Activated CD4-positive, alpha-beta T cell treated with anti-CD3 and anti-CD28 coated beads, Interleukin-10, Interleukin-2, amounts not matched to agents 100 ng/mL and 50 ng/mL, durations not matched to agents 16 hours and 8 hours (primary cell): ENCODE results near the gene PANK4.

Experiments used
- DNase-seq: peaks from one replicate; pipeline ENCODE4 v3.0.0-alpha.2; 2020

Gene PANK4

GRCh38 chr1:2508751-2509150 is 17.6 kb downstream of the PANK4 start:
- no peak for DNase-seq

- no peak for DNase-seq
Observed at GRCh38 chr1:2508180-2508579, 18.2 kb downstream of the PANK4 start.

- no peak for DNase-seq
Observed at GRCh38 chr1:2507744-2508155, 18.6 kb downstream of the PANK4 start.

- DNase-seq: no peak
Observed at GRCh38 chr1:2506901-2507565, 19.4 kb downstream of the PANK4 start.

GRCh38 chr1:2506007-2506860 is 20.2 kb downstream of the PANK4 start:
- DNase-seq: no peak

- DNase-seq: no peak
Observed at GRCh38 chr1:2505461-2505994, 20.9 kb downstream of the PANK4 start.

- DNase-seq: no peak
Observed at GRCh38 chr1:2504949-2505272, 21.5 kb downstream of the PANK4 start.

- DNase-seq: no peak
Observed at GRCh38 chr1:2504225-2504948, 22.0 kb downstream of the PANK4 start.

- DNase-seq: no peak
Observed at GRCh38 chr1:2503554-2504224, 22.7 kb downstream of the PANK4 start.

GRCh38 chr1:2502661-2503553 is 23.5 kb downstream of the PANK4 start:
- DNase-seq: no peak

- no peak for DNase-seq
Observed at GRCh38 chr1:2502210-2502609, 24.2 kb downstream of the PANK4 start.

- DNase-seq: no peak
Observed at GRCh38 chr1:2501820-2502119, 24.6 kb downstream of the PANK4 start.

GRCh38 chr1:2501041-2501819 is 25.2 kb downstream of the PANK4 start:
- DNase-seq: no peak

- peak; percentile 26 for DNase-seq
Observed at GRCh38 chr1:2499986-2500596, 26.3 kb downstream of the PANK4 start.

- no peak for DNase-seq
Observed at GRCh38 chr1:2499260-2499659, 27.1 kb downstream of the PANK4 start.

- no peak for DNase-seq
Observed at GRCh38 chr1:2498648-2499047, 27.7 kb downstream of the PANK4 start.

- no peak for DNase-seq
Observed at GRCh38 chr1:2497891-2498290, 28.5 kb downstream of the PANK4 start.

GRCh38 chr1:2496746-2497145 is 29.6 kb downstream of the PANK4 start:
- DNase-seq: no peak

- no peak for DNase-seq
Observed at GRCh38 chr1:2496087-2496622, 30.2 kb downstream of the PANK4 start.

GRCh38 chr1:2495546-2495945 is 30.9 kb downstream of the PANK4 start:
- DNase-seq: no peak

- DNase-seq: no peak
Observed at GRCh38 chr1:2495026-2495425, 31.4 kb downstream of the PANK4 start.
